Activated naive CD8-positive, alpha-beta T cell treated with anti-CD3 and anti-CD28 coated beads for 36 hours (primary cell): ENCODE data around the gene CD4. TPM values are rescaled to one million over a fixed set of nuclear protein-coding genes. Genes with fewer than 3 reads are reported as not detected.

Source experiments
- DNase-seq: peaks from one replicate; pipeline ENCODE4 v3.0.0; 2021
- H3K27ac Mint-ChIP-seq: one replicate; pipeline ENCODE4 v1.8.0; 2022; ENCODE audit warnings: mild to moderate bottlenecking, moderate library complexity, mixed read lengths
- H3K27me3 Mint-ChIP-seq: one replicate; pipeline ENCODE4 v1.8.0; 2022; ENCODE audit warnings: mild to moderate bottlenecking, mixed read lengths
- H3K36me3 Mint-ChIP-seq: one replicate; pipeline ENCODE4 v1.8.0; 2021; ENCODE audit warnings: mild to moderate bottlenecking, mixed read lengths
- H3K4me1 Mint-ChIP-seq: one replicate; pipeline ENCODE4 v1.8.0; 2021; ENCODE audit warnings: mixed read lengths
- H3K4me3 Mint-ChIP-seq: one replicate; pipeline ENCODE4 v1.8.0; 2022; ENCODE audit warnings: mild to moderate bottlenecking, moderate library complexity, mixed read lengths
- H3K9me3 Mint-ChIP-seq: one replicate; pipeline ENCODE4 v1.8.0; 2022; ENCODE audit warnings: mixed read lengths
- total RNA-seq, 2 experiments: library from RNA; stranded (reverse); gene quantifications; one replicate each; pipeline ENCODE4 v1.2.3, GENCODE V29; 2021

The CD4 gene
- total RNA-seq, 2 experiments from 2014 or later = 2.2 to 2.5 TPM

DNA sequence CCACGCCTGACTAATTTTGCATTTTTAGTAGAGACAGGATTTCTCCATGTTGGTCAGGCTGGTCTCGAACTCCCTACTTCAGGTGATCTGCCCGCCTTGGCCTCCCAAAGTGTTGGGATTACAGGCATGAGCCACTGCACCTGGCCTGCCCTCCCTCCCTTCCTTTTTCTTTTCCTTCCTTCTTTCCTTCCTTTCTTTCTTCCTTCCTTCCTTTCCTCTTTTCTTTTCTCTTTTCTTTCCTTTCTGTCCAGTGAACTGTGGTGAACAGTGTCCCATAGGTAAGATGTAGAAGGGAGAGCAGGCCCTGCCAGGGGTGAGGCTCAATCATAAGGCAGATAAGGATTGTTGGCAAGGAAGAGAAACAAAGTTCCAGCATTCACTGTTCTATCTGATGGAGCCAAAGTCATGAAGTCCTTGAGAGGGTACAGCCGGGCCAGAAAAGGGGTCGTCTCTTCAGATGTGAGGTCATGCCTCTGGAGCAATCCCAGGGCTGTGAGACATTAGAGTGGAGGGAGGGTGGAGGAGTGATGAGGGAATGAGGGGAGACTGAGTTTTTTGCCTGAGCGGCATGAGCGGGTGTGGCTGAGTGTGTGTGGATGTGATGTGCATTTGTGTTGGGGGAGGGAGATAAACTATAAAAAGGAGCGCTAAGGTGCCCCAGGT, 32.2 kb upstream of the CD4 start:
- no peaks in the 10 kb centered on the region for H3K36me3 Mint-ChIP-seq
- H3K27ac Mint-ChIP-seq = no peak overlapping the region
- no peaks in the 10 kb centered on the region for H3K9me3 Mint-ChIP-seq

DNA sequence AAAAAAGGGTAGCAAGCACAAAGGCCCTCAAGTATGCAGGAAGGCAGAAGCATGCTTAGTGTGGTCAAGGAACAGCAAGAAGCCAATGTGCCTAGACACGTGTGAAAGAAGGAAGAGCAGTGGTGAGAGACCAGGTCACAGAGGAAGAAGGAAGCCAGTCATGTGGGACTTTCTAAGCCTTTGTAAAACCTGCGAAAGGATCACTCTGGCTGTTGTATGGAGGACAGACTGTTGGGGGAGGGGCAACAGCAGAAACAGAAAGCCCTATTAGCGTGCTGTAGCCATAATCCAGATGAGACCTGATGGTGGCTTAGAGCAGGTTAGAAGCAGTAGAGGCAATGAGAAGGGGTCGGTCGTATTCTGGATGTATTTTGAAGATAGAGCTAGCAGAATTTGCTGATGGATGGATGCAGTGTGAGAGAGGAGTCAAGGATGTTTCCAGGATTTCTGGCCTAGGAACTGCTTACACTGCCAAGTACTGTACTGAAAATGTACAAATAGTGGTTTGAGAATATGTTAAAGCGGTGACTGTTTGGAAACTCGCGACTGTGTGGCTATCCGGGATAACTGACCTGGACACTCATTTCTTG, 30.7 kb upstream of the CD4 start:
- H3K36me3 Mint-ChIP-seq = no peaks in the 10 kb centered on the region
- peaks cover 22% of the 10 kb centered on the region for H3K27me3 Mint-ChIP-seq
- H3K4me3 Mint-ChIP-seq = no peak overlapping the region
- no peaks in the 10 kb centered on the region for H3K9me3 Mint-ChIP-seq
- no peak overlapping the region for H3K27ac Mint-ChIP-seq
- H3K4me1 Mint-ChIP-seq = peaks cover 11% of the 10 kb centered on the region
- no peak for DNase-seq

More for the DNA sequence above, 32.2 kb upstream of the CD4 start:
- H3K4me1 Mint-ChIP-seq = peaks cover 15% of the 10 kb centered on the region
- no peak overlapping the region for H3K4me3 Mint-ChIP-seq
- H3K27me3 Mint-ChIP-seq = peaks cover 9% of the 10 kb centered on the region
- no peak for DNase-seq

DNA sequence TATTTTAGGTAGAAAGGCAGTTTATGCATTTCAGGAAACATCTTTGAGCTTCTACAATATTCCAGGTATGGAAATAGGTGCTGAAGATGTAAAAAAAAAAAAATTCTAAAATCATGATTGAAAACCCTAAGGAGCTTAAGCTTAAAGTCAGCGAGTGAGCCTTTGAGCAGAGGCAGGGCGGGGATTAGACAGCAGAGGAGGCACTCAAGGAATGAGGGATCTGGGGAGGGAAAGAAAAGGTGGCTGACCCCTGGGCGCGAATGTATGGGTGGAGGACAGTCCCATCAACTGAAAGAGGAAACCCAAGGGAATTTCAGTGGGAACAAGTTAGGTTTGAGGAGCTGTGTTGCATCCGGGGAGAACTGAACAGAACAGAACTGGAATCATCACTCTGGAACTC, 29.6 kb upstream of the CD4 start:
- Mint-ChIP-seq H3K36me3 (peaks cover 4% of the 10 kb centered on the region), H3K27me3 (peaks cover 34% of the 10 kb centered on the region), H3K4me3 (no peak overlapping the region), H3K27ac (no peak overlapping the region), H3K4me1 (peaks cover 12% of the 10 kb centered on the region), H3K9me3 (no peaks in the 10 kb centered on the region)
- no peak for DNase-seq

DNA sequence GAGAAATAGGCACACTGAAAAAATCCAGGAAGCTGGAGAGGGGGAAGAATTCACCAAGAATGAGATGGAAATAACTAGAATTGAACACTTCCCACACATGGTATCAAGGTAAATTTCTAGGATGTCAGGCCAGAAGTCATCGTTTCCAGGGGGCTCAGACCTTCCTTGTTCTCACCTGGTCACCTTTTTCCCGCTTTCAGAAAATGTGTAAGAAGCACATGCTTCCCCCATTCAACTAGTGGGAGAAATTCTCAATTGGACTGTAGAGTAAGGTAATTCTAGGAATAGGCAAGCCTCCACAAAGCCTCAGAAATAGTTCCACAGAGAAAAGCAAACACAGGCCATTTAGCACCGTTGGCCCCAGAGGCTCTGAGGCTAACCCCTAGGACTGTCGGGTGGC, 25.9 kb upstream of the CD4 start:
- Mint-ChIP-seq H3K27me3 (peaks cover 60% of the 10 kb centered on the region), H3K27ac (no peak overlapping the region), H3K4me1 (peaks cover 28% of the 10 kb centered on the region), H3K36me3 (peaks cover 7% of the 10 kb centered on the region), H3K9me3 (no peaks in the 10 kb centered on the region), H3K4me3 (no peak overlapping the region)
- no peak for DNase-seq

DNA sequence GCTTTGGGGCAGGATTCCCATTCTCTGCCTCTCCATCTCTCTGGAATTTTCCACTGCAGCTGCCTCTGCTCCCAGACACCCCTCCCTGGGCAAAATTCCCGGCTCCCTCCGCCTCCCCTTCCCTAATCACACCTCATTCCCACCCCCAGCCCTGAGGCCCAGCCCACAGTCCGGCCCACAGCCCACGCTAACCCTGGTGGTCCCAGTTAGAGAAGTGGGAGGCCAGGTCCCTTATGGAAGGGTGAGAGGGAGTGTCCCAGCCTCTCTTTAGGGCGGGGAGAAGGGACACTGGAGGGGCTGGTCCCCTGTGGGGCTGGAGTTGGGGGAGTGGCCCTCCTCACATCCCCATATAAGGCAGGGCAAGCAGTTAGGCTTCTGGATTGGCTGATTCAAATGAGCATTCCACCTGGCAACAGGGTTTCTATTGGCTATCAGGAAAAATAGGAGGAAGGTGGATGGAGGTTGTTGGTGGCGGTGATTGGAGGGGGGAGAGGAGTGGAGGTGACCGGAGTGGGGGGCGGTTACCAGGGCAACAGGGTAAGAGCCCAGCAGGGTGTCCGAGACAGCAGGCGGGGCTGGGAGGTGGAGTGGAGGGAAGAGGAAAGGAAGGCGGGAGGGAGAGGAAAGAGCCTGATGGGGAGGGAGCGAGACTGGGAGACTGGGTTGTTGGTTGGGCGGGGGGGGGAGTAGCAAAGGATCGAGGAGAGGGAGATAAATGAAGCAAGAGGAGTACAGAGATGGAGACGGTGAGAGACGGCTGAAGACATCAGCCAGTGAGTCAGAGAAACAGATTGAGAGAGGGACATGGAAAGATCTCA, 25.1 kb upstream of the CD4 start:
- peaks cover 7% of the 10 kb centered on the region for H3K36me3 Mint-ChIP-seq
- H3K27ac Mint-ChIP-seq = peak overlapping the region; percentile 53
- DNase-seq = peak; percentile 36
- no peaks in the 10 kb centered on the region for H3K9me3 Mint-ChIP-seq
- peak overlapping the region; percentile 51 for H3K4me3 Mint-ChIP-seq
- peaks cover 29% of the 10 kb centered on the region for H3K4me1 Mint-ChIP-seq
- H3K27me3 Mint-ChIP-seq = peaks cover 69% of the 10 kb centered on the region

DNA sequence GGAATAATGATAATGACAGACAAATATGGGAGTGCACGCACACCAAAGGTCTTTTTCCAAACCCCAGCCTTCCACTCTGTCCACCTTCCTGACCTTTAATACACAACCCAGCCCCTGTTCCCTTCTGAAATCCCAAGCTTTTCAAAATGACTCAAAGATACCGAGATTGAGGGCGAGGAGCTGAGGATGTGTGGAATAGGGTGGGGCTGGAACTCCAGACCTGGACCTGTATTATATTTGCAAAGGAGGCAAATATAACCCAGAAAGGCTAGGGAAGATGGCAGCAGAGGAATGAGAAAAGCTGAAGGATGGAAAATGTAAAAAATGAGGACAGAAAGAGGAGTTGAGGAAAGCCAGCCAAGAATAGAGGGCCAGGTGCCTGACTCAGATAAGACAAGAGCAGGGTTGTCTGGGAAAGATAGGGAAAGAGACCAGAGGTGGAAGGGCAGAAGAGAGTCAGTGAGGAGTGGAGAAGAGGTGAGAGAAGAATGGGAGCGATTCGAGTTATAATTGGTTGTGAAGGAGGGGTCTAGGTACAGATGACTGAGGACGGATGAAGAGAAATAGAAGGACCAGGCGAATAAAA, 24.2 kb upstream of the CD4 start:
- no peak overlapping the region for H3K27ac Mint-ChIP-seq
- H3K4me1 Mint-ChIP-seq = peaks cover 29% of the 10 kb centered on the region
- H3K36me3 Mint-ChIP-seq = peaks cover 10% of the 10 kb centered on the region
- H3K4me3 Mint-ChIP-seq = peak overlapping the region; percentile 30
- no peaks in the 10 kb centered on the region for H3K9me3 Mint-ChIP-seq
- H3K27me3 Mint-ChIP-seq = peaks cover 72% of the 10 kb centered on the region
- no peak for DNase-seq

DNA sequence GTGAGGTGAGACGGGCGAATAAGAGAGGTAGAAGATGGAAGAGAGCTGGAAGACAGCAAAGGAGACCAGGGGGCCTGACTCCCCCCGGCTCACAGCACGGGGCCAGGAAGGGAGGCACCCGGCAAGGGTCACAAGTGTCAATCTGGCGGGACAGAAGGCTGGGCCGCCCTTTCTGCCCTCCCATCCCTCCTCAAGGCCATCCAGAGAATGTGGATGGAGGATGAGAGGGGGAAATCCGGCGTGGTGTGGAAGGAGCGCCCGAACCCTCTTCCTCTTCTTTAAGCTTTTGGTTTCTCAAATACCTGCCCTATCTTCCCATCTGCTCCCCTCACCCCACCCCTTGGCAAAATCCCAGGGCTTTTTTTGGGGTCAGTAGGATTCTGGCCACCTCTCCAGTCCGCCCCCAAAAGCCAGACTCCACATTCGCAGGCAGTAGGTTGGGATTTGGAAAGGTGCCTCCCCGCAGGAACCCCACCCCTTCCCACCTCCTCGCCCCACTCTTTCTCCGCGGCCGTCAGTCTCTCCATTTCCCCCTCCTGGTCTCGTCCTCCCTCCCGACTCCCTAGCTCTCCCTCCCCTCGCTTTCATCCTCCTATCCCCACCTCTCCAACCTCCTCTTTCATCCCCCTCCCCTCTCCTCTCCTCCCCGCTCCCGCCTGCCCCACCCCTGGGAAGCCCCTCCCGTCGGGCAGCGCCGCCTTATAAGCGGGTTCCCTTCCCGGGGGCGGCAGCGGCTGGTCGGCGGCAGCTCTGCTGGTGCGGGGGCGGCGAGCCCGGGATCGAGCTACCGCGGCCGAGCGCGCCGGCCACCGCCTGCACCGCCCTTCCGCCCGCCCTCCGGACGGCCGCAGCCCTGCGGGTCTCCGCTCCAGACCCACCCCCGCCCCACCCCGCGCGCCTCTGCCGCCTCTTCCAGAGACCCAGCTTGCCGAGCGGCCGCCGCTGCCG, 23.4 kb upstream of the CD4 start, which contains the start of gene PTMS:
TSS of gene PTMS (plus strand) at position 730 of the 948 bp plus-strand sequence. CDS start 343 bp downstream, outside the sequence.
- peak within 1 kb of the TSS; percentile 85 for H3K4me3 Mint-ChIP-seq
- no peaks in the 10 kb centered on the region for H3K9me3 Mint-ChIP-seq
- no peak within 1 kb of the TSS for H3K27ac Mint-ChIP-seq
- H3K36me3 Mint-ChIP-seq = peaks cover 12% of the 10 kb centered on the region
- DNase-seq = peak; percentile 42
- H3K4me1 Mint-ChIP-seq = peaks cover 31% of the 10 kb centered on the region
- H3K27me3 Mint-ChIP-seq = peaks cover 79% of the 10 kb centered on the region

DNA sequence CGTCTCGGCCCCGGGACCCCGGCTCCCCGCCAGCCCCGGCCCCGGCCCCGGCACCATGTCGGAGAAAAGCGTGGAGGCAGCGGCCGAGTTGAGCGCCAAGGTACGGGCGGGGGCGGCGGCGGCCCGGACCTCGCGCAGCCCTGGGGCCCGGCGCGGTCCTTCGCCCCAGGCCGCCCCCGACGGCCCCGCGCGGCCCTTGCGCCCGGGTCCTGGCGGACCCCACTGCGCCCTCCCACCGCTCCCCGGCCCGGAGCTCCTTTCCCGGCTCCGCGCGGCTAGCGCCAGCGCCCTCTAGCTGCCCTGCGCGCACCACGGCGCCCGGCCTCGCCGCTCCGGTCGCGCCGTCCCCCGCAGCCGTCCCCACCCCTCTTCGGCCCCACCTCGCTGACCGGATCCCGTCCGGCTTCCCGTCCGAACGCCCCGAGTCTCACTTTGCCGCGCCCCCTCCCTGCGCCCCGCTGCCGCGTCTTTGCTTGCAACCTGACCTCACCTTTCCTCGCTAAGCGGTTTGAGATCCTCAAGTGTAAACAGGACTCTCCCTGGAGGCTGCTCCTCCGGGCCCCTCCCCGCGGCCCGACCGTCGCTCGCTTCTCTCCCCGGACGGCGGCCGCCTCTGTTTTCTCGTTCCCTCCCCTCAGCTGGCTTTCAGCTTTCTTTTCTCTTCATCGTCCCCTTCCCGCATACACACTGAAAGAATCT, 22.5 kb upstream of the CD4 start:
- no peaks in the 10 kb centered on the region for H3K9me3 Mint-ChIP-seq
- H3K27me3 Mint-ChIP-seq = peaks cover 81% of the 10 kb centered on the region
- H3K4me3 Mint-ChIP-seq = peak overlapping the region; percentile 85
- no peak overlapping the region for H3K27ac Mint-ChIP-seq
- peaks cover 12% of the 10 kb centered on the region for H3K36me3 Mint-ChIP-seq
- peaks cover 39% of the 10 kb centered on the region for H3K4me1 Mint-ChIP-seq
- DNase-seq = peak; percentile 66

DNA sequence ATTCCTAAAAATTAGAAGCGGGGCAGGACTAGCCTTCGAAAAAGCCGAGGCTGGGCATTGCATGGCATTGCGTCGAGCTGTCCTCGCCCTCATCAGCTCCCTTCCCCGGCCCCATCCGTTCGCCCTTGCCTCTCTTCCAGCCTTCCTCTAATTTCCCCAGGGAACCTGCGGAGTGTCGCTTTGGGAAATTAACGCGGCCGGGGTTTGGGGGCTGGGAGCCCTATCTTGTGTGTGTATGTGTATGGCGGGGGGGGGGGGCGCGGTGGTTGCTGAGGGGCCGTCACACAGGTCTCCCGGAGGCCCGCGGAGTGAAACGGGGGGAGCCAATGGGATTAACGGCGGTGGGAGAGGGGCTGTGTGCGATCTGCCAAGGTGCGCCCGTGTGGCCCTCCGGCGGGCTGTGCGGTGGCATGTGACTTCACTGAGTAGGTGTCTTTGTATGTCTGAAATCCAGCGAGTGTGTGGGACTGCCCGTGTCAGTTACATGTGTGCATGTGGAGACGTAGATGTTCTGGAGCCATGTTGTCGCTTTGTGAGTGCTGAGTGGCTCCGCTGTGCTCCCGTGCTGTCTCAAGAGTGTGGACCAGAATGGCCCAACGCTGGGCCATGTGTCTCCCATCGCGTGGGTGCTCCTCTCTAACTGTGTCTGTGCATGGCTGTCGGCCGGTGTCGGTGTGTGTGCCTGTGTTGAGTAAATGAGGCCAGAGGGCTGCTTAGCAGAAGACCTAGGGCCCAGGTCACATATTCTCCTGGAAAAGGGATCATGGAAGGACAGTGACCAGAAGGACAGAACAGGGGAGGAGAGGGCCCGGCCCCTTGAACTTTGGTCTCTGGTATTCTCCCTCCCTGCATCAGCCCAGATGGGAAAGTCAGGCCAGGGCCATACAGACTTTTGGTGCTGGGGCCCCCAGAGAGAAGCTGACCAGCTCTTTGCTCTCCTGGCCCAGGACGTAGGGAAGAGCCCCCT, 21.7 kb upstream of the CD4 start:
- Mint-ChIP-seq H3K4me1 (peaks cover 46% of the 10 kb centered on the region), H3K9me3 (no peaks in the 10 kb centered on the region)
- no peak for DNase-seq

DNA sequence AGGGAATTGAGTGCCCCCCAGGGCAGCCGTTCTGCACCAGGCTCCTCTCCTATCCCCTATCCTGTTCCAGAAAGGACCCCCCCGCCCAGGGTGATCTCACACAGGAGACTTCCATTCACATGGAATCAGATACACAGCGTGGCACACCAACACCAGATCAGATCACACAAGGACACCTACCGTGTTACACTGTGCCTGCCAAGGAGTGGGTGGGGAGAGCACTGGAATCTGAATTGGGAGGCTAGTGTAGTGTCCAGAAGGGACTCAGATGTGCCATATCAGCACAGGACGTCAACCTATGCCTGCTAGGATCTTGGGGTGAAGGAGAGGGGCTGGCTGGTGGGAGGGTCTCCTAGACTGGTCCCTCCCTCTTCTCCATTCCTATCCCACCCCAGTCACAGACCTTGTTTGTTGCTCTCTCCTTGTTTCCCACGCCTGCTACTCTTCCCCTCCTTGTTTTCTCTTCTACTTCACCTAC, 20.9 kb upstream of the CD4 start:
- no peak for DNase-seq
- Mint-ChIP-seq H3K27me3 (peaks cover 73% of the 10 kb centered on the region), H3K4me3 (no peak overlapping the region), H3K27ac (no peak overlapping the region), H3K9me3 (no peaks in the 10 kb centered on the region), H3K4me1 (peaks cover 53% of the 10 kb centered on the region), H3K36me3 (peaks cover 15% of the 10 kb centered on the region)

More for the DNA sequence above, 21.7 kb upstream of the CD4 start:
- peak overlapping the region; percentile 85 for H3K4me3 Mint-ChIP-seq
- H3K27ac Mint-ChIP-seq = no peak overlapping the region
- H3K36me3 Mint-ChIP-seq = peaks cover 12% of the 10 kb centered on the region
- H3K27me3 Mint-ChIP-seq = peaks cover 78% of the 10 kb centered on the region

DNA sequence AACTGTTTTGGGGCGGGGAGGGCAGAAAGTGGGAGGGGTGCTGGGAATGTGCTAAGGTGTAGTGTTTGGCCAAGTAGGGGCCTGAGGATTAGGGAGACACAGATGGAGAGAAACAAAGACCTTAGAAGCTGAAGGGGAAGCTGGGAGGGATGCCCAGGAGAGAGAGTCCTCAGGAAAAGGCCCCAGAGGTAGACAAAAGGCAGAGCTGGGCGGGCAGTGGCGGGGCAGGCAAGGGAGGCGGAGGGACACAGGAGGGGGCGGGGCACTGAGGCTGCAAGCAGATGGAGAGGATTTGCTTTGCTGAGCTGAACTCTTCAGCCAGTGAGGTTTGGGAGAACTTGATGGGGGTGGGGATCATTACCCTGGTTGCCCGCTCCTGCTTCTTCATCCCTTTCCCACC, 20.3 kb upstream of the CD4 start:
- Mint-ChIP-seq H3K4me1 (peaks cover 54% of the 10 kb centered on the region), H3K27me3 (peaks cover 68% of the 10 kb centered on the region), H3K36me3 (peaks cover 16% of the 10 kb centered on the region), H3K9me3 (no peaks in the 10 kb centered on the region), H3K27ac (no peak overlapping the region), H3K4me3 (no peak overlapping the region)
- DNase-seq = no peak

DNA sequence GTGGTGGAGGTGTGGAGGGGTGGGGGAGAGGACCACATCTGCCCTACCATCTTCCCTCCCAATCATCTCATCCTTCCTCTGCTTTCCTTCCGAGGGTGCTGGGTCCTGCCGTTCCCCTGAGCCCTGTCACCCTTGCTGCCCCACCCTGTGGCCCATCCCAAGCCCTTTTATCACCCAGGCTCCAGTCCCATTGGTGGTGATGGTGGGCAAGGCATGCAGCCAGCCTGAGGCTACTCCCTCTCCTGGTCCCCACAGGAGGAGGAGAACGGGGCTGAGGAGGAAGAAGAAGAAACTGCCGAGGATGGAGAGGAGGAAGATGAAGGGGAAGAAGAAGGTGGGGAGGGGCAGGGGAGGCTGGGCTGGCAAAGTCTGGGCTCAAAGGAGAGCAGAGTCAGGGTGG, 19.7 kb upstream of the CD4 start:
- H3K4me3 Mint-ChIP-seq = peak overlapping the region; percentile 19
- H3K36me3 Mint-ChIP-seq = peaks cover 18% of the 10 kb centered on the region
- H3K27me3 Mint-ChIP-seq = peaks cover 68% of the 10 kb centered on the region
- peak overlapping the region; percentile 19 for H3K27ac Mint-ChIP-seq
- H3K4me1 Mint-ChIP-seq = peaks cover 54% of the 10 kb centered on the region
- no peak for DNase-seq
- no peaks in the 10 kb centered on the region for H3K9me3 Mint-ChIP-seq

DNA sequence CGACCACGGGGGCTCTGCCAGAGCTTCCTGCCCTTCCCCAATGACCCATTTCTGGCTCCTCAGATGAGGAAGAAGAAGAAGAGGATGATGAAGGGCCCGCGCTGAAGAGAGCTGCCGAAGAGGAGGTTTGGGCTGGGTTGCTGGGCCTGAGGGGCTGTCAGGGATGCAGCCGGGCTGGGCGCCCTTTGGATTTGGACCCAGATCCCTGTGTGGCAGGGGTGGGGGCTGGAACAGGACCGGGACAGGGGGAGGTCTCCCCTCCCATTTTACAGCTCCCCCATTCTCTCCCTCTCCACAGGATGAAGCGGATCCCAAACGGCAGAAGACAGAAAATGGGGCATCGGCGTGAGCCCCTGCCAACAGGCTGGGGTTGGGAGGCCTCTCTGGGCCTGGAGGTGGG, 19.2 kb upstream of the CD4 start:
- H3K27me3 Mint-ChIP-seq = peaks cover 66% of the 10 kb centered on the region
- H3K4me1 Mint-ChIP-seq = peaks cover 57% of the 10 kb centered on the region
- no peaks in the 10 kb centered on the region for H3K9me3 Mint-ChIP-seq
- H3K4me3 Mint-ChIP-seq = no peak overlapping the region
- no peak overlapping the region for H3K27ac Mint-ChIP-seq
- DNase-seq = no peak
- peaks cover 22% of the 10 kb centered on the region for H3K36me3 Mint-ChIP-seq
